A549 (cell line): ENCODE measurements around the gene SAG. TPM values are rescaled to one million over a fixed set of nuclear protein-coding genes. Genes with fewer than 3 reads are reported as not detected.

Experiments used
- ATAC-seq, 2 experiments: fragments of 200-7000 bp in 1 of 2; fragments of >200 bp in 1 of 2; cut with Nextera tagmentation in 1 of 2; cut with Tn5 transposase in 1 of 2; 3 replicates each; pipeline versions ENCODE4 v1.8.0 to v1.9.1; 2018 to 2020; ENCODE audit warnings: mild to moderate bottlenecking in 1 of 2, moderate library complexity in 1 of 2
- CTCF ChIA-PET: fragments of 300-600 bp; sonication (Branson Sonifier 250); formaldehyde crosslinking; extraction: SDS; loops from one replicate; lab custom pipeline; 2021; ENCODE audit warnings: antibody characterized with exemption, inconsistent platforms; lab: Yijun Ruan, JAX
- POLR2A ChIA-PET: fragments of 350-600 bp; formaldehyde crosslinking; extraction: SDS; loops from one replicate; lab custom pipeline; 2021; ENCODE audit warnings: antibody characterized with exemption, inconsistent platforms; lab: Yijun Ruan, JAX
- DNase-seq, 2 experiments: peaks; one replicate each; pipeline versions ENCODE4 v3.0.0 to v3.0.0-alpha.2; 2011 to 2016; ENCODE audit warnings: low read depth in 1 of 2, low spot score in 1 of 2
- FAIRE-seq: peaks from 2 replicates; lab custom pipeline; 2011; peaks lifted over from hg19 to GRCh38; lab: Jason Lieb, UNC
- H3K27ac ChIP-seq, 2 experiments: fragments of >200 bp; sonication (Bioruptor Twin); formaldehyde crosslinking; 3 replicates each; pipeline ENCODE4 v1.5.1; 2016 to 2017
- H3K4me1 ChIP-seq: fragments of >200 bp; sonication (Bioruptor Twin); formaldehyde crosslinking; 3 replicates; pipeline ENCODE4 v1.6.1; 2016
- H3K4me2 ChIP-seq: fragments of >200 bp; sonication (Bioruptor Twin); formaldehyde crosslinking; 3 replicates; pipeline ENCODE4 v1.6.1; 2016
- H3K4me3 ChIP-seq: fragments of >200 bp; sonication (Bioruptor Twin); formaldehyde crosslinking; 3 replicates; pipeline ENCODE4 v1.5.1; 2016
- H3K9me3 ChIP-seq: fragments of >200 bp; sonication (Bioruptor Twin); formaldehyde crosslinking; 3 replicates; pipeline ENCODE4 v1.6.1; 2016
- CEBPB ChIP-seq, 2 experiments: fragments of >200 bp in 1 of 2; sonication (Bioruptor Twin) in 1 of 2; formaldehyde crosslinking in 1 of 2; IDR thresholded peaks; 2 replicates each; pipeline ENCODE4 v1.6.1; 2012 to 2016
- CHD4 ChIP-seq: fragments of 200-600 bp; sonication (generic); IDR thresholded peaks from 2 replicates; pipeline ENCODE4 v1.6.1; 2016; ENCODE audit warnings: antibody characterized with exemption, mild to moderate bottlenecking, borderline replicate concordance
- EHMT2 ChIP-seq: fragments of 200-600 bp; sonication (generic); IDR thresholded peaks from 2 replicates; pipeline ENCODE4 v1.6.1; 2016; ENCODE audit warnings: antibody characterized with exemption, low read depth, mild to moderate bottlenecking, moderate library complexity
- ELK1 ChIP-seq: fragments of 150-350 bp; IDR thresholded peaks from 2 replicates; pipeline ENCODE4 v1.6.1; 2014; ENCODE audit warnings: low read depth, mild to moderate bottlenecking, low read length
- FOSB ChIP-seq: fragments of 250-450 bp; sonication (Bioruptor Pico); IDR thresholded peaks from 2 replicates; pipeline ENCODE4 v1.5.0; 2020; ENCODE audit warnings: mild to moderate bottlenecking, moderate library complexity
- FOXS1 ChIP-seq: fragments of 250-450 bp; sonication (Bioruptor Pico); IDR thresholded peaks from 2 replicates; pipeline ENCODE4 v1.5.0; 2020; ENCODE audit warnings: mild to moderate bottlenecking, moderate library complexity
- HES2 ChIP-seq: fragments of >200 bp; sonication (Bioruptor Twin); formaldehyde crosslinking; IDR thresholded peaks from 2 replicates; pipeline ENCODE4 v1.6.1; 2016
- HEYL ChIP-seq: fragments of 250-450 bp; sonication (Bioruptor Pico); IDR thresholded peaks from 2 replicates; pipeline ENCODE4 v1.8.0; 2021; ENCODE audit warnings: mild to moderate bottlenecking, moderate library complexity
- HOXB5 ChIP-seq: fragments of 250-450 bp; sonication (Bioruptor Pico); IDR thresholded peaks from 2 replicates; pipeline ENCODE4 v1.5.0; 2020; ENCODE audit warnings: mild to moderate bottlenecking, moderate library complexity
- JUN ChIP-seq, 2 experiments: fragments of >200 bp; sonication (Bioruptor Twin); formaldehyde crosslinking; IDR thresholded peaks; 2 replicates in 1 of 2; 3 replicates in 1 of 2; pipeline ENCODE4 v1.6.1; 2016 to 2017
- KDM5A ChIP-seq: fragments of 200-600 bp; sonication (generic); IDR thresholded peaks from 2 replicates; pipeline ENCODE4 v1.6.1; 2016; ENCODE audit warnings: antibody characterized with exemption, mild to moderate bottlenecking
- RAD21 ChIP-seq, 2 experiments: fragments of >200 bp in 1 of 2; sonication (Bioruptor Twin) in 1 of 2; formaldehyde crosslinking in 1 of 2; IDR thresholded peaks in 1 of 2; conservative IDR thresholded peaks in 1 of 2; 2 replicates in 1 of 2; 3 replicates in 1 of 2; pipeline ENCODE4 v1.6.1; 2012 to 2018; ENCODE audit warnings: inconsistent platforms in 1 of 2
- RARB ChIP-seq: fragments of 250-450 bp; sonication (Bioruptor Pico); IDR thresholded peaks from 2 replicates; pipeline ENCODE4 v1.8.0; 2021; ENCODE audit warnings: mild to moderate bottlenecking, moderate library complexity
- RCOR1 ChIP-seq: fragments of 150-350 bp; IDR thresholded peaks from 2 replicates; pipeline ENCODE4 v1.6.1; 2014; ENCODE audit warnings: antibody characterized with exemption, low read length, low read depth
- ZFP36 ChIP-seq: fragments of 450-650 bp; IDR thresholded peaks from 2 replicates; pipeline ENCODE4 v1.6.1; 2014; ENCODE audit warnings: borderline replicate concordance; ENCODE audit not compliant: partially characterized antibody
- WGBS: methylation state at CpG from one replicate; pipeline ENCODE4 v1.1.6; 2017; ENCODE audit errors: missing lambda C conversion rate; 5-methylcytosine and 5-hydroxymethylcytosine counted together
- polyA plus RNA-seq, 4 experiments: library from polyadenylated mRNA; depleted of rRNA in 3 of 4; stranded (reverse); fragments of >200 nt; fragmentation: RNase III in 1 of 4; extraction: RNeasy Plus Mini Kit Qiagen cat#74134 plus additional on column Dnase treatment in 1 of 4; gene quantifications; 2 replicates in 3 of 4; 3 replicates in 1 of 4; pipeline ENCODE4 v1.2.3, GENCODE V29; 2011 to 2017
- TF ChIP-seq, protein P1 (sequence below): fragments of >200 bp; sonication (Bioruptor Twin); formaldehyde crosslinking; IDR thresholded peaks from 3 replicates; pipeline ENCODE4 v1.5.1; 2016

The SAG gene
- polyA plus RNA-seq, 2 of the 4 experiments (the other 2 are of a cell fraction), result not detected

DNA sequence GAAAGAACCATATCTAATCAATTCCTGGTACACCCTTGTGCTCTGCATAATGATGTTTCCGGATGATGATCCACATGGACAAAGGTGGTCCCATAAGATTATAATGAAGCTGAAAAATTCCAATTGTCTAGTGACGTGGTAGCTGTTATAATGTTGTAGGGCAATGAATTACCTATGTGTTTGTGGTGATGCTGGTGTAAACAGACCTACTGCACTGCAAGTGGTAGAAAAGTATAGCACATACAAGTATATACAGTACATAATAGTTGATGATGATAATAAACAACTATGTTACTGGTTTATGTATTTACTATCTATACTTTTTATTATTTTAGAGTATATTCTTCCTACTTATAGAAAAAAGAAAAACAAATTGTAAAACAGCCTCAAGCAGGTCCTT lies 55.1 kb downstream of the SAG start:
- FAIRE-seq (no peak), ATAC-seq (no peak), DNase-seq (no peak)
- TF ChIP-seq FOSB, result no peak
- no peak for TF ChIP-seq HEYL
- peaks cover 37% of the 10 kb centered on the region for H3K4me1 ChIP-seq
- no peak overlapping the region for H3K4me3 ChIP-seq
- no peaks in the 10 kb centered on the region for H3K9me3 ChIP-seq
- H3K4me2 ChIP-seq, result no peak overlapping the region
- ChIA-PET CTCF (interaction anchor here (0.8 to 2.5 kb wide), 4 partner anchors 9 to 470 kb away, joined by 3 to 7 read pairs (median 4); no protein-coding TSS in a partner anchor), POLR2A (no interaction called here)
- WGBS, result 96% methylated on average over 2 of the region's 2 CpGs
- H3K27ac ChIP-seq, result no peak overlapping the region

- CTCF ChIA-PET, result interaction anchor here (1.0 to 2.5 kb wide), 3 partner anchors 9 to 37 kb away, joined by 4 to 7 read pairs (median 6); no protein-coding TSS in a partner anchor
- POLR2A ChIA-PET, result no interaction called here
- no peak overlapping the region for H3K27ac ChIP-seq
- DNase-seq (no peak), FAIRE-seq (no peak), ATAC-seq (no peak)
- H3K4me1 ChIP-seq, result peaks cover 31% of the 10 kb centered on the region
- no peak overlapping the region for H3K4me2 ChIP-seq
- WGBS, result 89% methylated on average over 6 of the region's 6 CpGs
- no peaks in the 10 kb centered on the region for H3K9me3 ChIP-seq
- H3K4me3 ChIP-seq, result no peak overlapping the region
- no peak for TF ChIP-seq CEBPB (IDR thresholded peaks at IDR 0.05)
- no peak for TF ChIP-seq RARB (CRISPR knock-in tag)
- TF ChIP-seq CHD4, result no peak
- TF ChIP-seq ELK1, result no peak
- TF ChIP-seq HOXB5 (CRISPR knock-in tag), result no peak
- no peak for TF ChIP-seq HES2
- no peak for TF ChIP-seq HEYL
- TF ChIP-seq RAD21 (conservative IDR thresholded peaks at IDR 0.05 in 1 of 2, IDR thresholded peaks at IDR 0.05 in 1 of 2), result no peak
- TF ChIP-seq FOXS1, result no peak
- no peak for TF ChIP-seq ZFP36
- TF ChIP-seq, protein P1, sequence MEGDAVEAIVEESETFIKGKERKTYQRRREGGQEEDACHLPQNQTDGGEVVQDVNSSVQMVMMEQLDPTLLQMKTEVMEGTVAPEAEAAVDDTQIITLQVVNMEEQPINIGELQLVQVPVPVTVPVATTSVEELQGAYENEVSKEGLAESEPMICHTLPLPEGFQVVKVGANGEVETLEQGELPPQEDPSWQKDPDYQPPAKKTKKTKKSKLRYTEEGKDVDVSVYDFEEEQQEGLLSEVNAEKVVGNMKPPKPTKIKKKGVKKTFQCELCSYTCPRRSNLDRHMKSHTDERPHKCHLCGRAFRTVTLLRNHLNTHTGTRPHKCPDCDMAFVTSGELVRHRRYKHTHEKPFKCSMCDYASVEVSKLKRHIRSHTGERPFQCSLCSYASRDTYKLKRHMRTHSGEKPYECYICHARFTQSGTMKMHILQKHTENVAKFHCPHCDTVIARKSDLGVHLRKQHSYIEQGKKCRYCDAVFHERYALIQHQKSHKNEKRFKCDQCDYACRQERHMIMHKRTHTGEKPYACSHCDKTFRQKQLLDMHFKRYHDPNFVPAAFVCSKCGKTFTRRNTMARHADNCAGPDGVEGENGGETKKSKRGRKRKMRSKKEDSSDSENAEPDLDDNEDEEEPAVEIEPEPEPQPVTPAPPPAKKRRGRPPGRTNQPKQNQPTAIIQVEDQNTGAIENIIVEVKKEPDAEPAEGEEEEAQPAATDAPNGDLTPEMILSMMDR, result no peak
- TF ChIP-seq EHMT2, result no peak
Observed at GRCh38 chr2:233363744-233364235, 56.2 kb downstream of the SAG start.

DNA sequence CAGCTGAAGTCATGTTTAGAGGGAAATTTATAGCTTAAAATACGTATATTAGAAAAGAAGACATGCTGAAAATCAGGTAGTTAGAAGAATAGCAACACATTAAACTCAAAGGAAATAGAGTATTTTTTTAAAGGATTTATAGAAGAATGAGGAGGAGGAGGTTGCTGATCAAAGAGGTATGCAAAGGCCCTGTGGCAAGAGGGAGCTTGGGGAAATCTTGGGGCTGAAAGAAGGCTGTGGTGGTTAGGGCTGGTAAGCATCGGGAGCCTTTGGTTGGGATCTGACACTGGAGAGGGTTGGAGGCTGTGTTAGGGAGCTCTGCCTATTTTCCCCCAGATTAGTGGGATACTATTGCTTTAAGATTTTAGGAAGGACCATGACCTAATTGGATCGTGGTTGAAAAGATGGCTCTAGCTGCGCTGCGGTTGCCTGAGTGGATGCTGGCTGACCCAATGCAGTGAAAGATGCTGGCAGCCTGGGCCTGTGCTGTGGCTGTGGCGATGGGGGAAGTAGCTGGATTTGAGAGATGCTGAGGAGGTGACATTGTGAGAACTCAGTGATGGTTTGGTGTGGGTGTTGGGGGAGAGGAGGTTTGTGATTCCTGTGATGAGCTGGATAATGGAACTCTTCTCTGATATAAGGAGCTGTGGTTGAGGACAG lies 58.4 kb downstream of the SAG start:
- DNase-seq (no peak), ATAC-seq (peak; percentile 27 to 43; a peak in 3 of 6 replicates), FAIRE-seq (no peak)
- Histone ChIP-seq H3K27ac (peak overlapping the region in 1 of 2 experiments; percentile 50; a peak in 2 of 6 replicates), H3K4me1 (peaks cover 32% of the 10 kb centered on the region), H3K4me2 (no peak overlapping the region), H3K4me3 (no peak overlapping the region), H3K9me3 (no peaks in the 10 kb centered on the region)
- POLR2A ChIA-PET, result no interaction called here
- TF ChIP-seq RCOR1, result no peak
- 95% methylated on average over 6 of the region's 6 CpGs for WGBS
- CTCF ChIA-PET, result interaction anchor here (0.9 to 1.7 kb wide), 2 partner anchors 12 to 20 kb away, joined by 3 to 8 read pairs; partner anchors contain the start of gene DGKD

DNA sequence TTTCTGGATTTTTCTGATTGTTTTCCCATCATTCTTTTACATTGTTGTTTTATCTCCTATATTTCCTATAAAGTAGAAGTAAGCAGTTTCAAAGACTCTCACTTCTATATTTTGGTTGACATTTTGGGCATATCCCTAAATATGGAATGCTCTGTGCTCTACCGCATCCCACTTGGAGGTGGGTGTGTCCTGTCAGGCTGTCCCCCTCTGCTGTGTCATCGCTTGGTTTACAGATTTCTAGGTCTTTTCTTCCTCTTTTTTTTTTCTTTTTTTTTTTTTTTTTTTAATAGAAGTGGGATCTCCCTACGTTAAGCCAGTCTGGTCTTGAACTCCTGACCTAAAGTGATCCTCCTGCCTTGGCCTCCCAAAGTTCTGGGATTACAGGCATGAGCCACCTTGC lies 60.0 kb downstream of the SAG start:
- H3K4me1 ChIP-seq, result peaks cover 43% of the 10 kb centered on the region
- FAIRE-seq (no peak), DNase-seq (no peak), ATAC-seq (no peak)
- no peak overlapping the region for H3K4me3 ChIP-seq
- ChIA-PET POLR2A (no interaction called here), CTCF (no interaction called here)
- WGBS, result 92% methylated on average over 3 of the region's 3 CpGs
- no peak overlapping the region; a peak in 1 of 6 replicates for H3K27ac ChIP-seq
- no peak for TF ChIP-seq KDM5A
- no peak for TF ChIP-seq HES2
- TF ChIP-seq JUN (IDR thresholded peaks at IDR 0.05), result no peak
- H3K4me2 ChIP-seq, result no peak overlapping the region
- H3K9me3 ChIP-seq, result no peaks in the 10 kb centered on the region
